ENCODE results near the gene TM9SF2. TPM values are rescaled to one million over a fixed set of nuclear protein-coding genes. Genes with fewer than 3 reads are reported as not detected.
A peak's percentile ranks its signal among the peaks of the same experiment; 100 is the strongest.
"Not testable (repeated sequence)": the region's sequence is repeated elsewhere in the genome, so short reads cannot be mapped to it uniquely, and the experiment has no call there.

TM9SF2 gene
- polyA plus RNA-seq (ENCODE audit: insufficient read length): 70.9 TPM

DNA sequence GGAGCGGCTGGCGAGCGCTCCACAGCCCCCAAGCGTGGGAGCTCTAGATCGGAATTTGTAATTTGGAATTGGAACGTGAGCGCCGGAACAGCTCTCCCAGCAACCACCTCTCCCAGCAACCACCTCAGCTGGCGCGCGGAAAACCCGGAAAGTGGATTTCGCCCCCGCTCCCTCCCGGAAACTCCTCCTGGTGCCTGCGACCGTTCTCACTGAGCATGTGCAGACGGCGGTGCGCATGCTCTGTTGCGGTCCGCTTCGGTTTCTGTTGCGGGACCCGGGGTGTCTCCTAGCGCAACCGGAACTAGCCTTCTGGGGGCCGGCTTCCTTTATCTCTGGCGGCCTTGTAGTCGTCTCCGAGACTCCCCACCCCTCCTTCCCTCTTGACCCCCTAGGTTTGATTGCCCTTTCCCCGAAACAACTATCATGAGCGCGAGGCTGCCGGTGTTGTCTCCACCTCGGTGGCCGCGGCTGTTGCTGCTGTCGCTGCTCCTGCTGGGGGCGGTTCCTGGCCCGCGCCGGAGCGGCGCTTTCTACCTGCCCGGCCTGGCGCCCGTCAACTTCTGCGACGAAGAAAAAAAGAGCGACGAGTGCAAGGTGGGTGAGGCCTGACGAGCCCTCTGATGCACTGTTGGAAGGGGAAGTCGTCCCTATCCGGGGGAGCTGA lies at the start of gene TM9SF2:
TM9SF2 (plus strand) TSS at position 289 of the 664 bp plus-strand sequence; CDS start at position 424, 135 bp downstream.
- DNase-seq: peak; percentile 99

GRCh38 chr13:99454518-99455183 lies 46.6 kb upstream of the TM9SF2 start:
- no peak for DNase-seq

DNA sequence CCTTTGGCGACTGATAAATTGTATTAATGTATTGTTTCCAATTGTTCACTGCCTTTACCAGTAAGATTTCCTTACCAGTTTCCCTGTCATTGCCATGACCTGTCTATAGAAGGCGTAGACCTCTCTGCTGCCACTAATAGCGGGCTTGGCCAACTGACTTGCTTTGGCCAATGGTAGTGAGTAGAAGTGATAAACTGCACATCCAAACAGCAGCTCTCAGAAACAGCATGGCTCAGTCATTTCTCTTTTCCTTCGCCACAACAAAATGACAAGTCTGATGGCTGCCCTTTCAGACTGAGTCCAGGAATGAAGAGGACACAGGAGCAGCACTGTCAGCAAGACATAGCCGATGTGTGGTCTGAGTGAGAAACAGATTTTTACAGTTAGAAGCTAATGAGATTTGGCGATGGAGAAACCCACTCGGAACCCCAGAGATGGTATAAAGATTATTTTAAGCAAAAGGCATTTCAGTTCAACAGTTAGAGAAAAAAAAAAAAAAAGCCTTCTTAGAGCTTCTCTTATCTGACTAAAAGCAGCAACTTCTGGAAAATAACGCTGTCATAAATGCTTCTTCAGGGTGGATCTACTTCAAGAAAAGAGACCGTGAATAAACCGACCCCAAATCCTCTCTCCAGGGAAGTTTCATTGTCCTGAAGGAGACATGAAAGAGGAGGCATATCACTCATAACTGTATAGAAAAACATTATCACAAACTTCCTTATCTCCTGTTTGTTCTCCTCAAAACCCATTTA lies 42.0 kb upstream of the TM9SF2 start:
- no peak for DNase-seq

GRCh38 chr13:99460802-99461201 lies 40.5 kb upstream of the TM9SF2 start:
- not testable (repeated sequence) for DNase-seq

GRCh38 chr13:99463646-99464397 lies 37.5 kb upstream of the TM9SF2 start:
- DNase-seq: no peak

GRCh38 chr13:99464441-99464949 lies 36.8 kb upstream of the TM9SF2 start:
- DNase-seq: peak; percentile 17

- DNase-seq: no peak
Observed at GRCh38 chr13:99465454-99465853, 35.8 kb upstream of the TM9SF2 start.

DNA sequence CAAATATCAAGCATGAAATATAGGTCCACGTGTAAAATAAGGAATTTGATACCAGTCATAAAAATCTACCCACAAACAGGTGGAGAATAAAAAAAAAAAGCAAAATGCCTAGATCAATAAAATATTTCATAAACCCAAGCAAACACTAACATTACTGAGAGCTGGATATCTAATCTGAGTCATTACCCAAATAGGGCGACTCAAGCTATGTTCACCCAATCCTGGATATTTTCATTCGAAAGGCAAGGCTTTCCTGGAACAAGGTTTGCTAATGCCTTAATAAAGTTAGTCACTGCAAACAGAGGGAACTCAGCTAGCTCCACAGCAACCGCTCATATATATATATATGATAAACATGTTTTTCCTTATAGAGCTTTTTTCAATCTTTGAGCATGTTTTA lies 33.5 kb upstream of the TM9SF2 start:
- no peak for DNase-seq

- DNase-seq: no peak
Observed at GRCh38 chr13:99469041-99469440, 32.2 kb upstream of the TM9SF2 start.

- no peak for DNase-seq
Observed at GRCh38 chr13:99470027-99470426, 31.2 kb upstream of the TM9SF2 start.

- no peak for DNase-seq
Observed at GRCh38 chr13:99471221-99472121, 29.8 kb upstream of the TM9SF2 start.

DNA sequence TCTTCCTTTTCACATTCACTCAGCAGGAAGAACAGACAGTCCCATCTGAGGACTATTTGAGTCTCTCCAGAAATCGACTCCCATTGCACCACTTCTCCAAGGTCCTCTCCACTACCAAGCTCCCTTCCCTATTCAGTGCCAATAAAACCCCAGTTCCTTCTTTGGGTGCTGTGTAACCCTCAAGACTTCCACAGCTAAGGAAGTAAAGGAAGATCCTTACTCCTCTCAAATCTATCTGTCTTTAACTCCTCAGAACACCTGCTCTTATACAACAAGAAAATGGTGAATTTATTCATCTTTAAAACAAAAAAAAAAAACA lies 29.2 kb upstream of the TM9SF2 start:
- no peak for DNase-seq

DNA sequence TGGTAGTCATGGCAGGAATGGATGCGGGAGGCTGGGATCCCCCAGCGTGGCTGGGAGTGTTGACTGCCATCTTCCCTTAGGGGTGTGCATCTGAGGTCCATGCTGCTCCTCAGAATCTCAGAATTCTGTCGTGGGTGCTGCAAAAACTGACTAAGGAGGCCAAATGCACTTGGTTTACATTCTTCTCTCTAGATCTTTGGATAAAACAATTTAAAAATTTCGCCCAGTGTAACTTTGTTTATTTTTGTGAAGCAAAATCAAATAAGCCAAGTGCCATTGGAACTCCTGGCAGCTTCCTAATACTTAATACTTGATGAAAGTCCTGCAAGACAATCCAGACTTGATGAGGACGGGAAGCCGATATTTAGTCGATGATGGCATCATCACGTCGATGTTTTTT lies 27.8 kb upstream of the TM9SF2 start:
- DNase-seq: no peak

GRCh38 chr13:99476648-99477047 lies 24.6 kb upstream of the TM9SF2 start:
- no peak for DNase-seq

GRCh38 chr13:99477493-99477892 lies 23.8 kb upstream of the TM9SF2 start:
- no peak for DNase-seq

GRCh38 chr13:99481366-99481765 lies 19.9 kb upstream of the TM9SF2 start:
- no peak for DNase-seq

- no peak for DNase-seq
Observed at GRCh38 chr13:99484473-99484872, 16.8 kb upstream of the TM9SF2 start.

- DNase-seq: no peak
Observed at GRCh38 chr13:99486996-99487395, 14.3 kb upstream of the TM9SF2 start.

- no peak for DNase-seq
Observed at GRCh38 chr13:99489028-99489427, 12.2 kb upstream of the TM9SF2 start.

GRCh38 chr13:99491750-99492149 lies 9.5 kb upstream of the TM9SF2 start:
- DNase-seq: not testable (repeated sequence)

DNA sequence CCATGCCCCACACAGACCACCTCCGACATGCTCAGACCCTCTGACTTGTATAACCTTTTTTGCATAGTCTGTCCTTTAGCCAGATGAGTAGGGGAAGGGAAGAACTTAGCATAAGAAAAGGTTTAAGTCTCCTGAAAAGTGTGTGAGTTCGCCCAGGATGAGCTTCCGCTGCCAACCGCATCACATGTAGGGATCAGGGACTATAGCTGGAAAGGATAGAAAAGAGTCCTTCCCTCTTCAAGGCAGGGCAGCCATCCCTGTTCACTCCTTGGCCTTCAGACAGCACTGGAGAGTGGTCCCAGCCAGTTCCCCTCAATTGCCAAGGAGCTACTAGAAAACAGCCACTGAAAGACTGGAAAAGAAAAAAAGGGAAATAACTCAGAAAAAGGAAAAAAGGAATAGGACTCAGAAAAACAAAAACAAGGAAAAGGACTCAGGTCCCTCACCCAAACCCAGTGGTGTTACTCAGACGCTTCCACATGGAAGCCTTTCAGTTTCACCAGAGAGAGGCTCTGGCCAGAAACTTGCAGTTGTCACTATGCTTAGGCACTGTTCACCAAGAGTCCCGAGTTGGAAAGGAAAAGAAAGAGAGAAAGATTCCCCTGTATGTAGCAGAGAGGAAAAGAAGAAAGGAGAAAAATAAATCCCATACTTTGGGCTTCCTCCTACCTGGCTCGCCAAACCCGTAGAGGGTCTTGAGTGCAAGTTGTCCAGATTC lies 5.6 kb upstream of the TM9SF2 start:
- DNase-seq: no peak
